Spleen (tissue), 11 donors: ENCODE measurements around the gene B9D1. TPM values are rescaled to one million over a fixed set of nuclear protein-coding genes. Genes with fewer than 3 reads are reported as not detected.
A peak's percentile ranks its signal among the peaks of the same experiment; 100 is the strongest.

Source experiments
- DNase-seq: peaks from one replicate; pipeline ENCODE4 v3.0.0-alpha.2; 2020
- H3K27ac ChIP-seq, 8 donors: fragments of 200-600 bp; sonication (generic) in 7 of 8; 1 replicate in 4 of 8; 2 replicates in 4 of 8; pipeline versions ENCODE4 v1.5.0 to v1.8.0; 2016 to 2021; ENCODE audit warnings: inconsistent platforms in 4 of 8, mild to moderate bottlenecking in 4 of 8, moderate library complexity in 1 of 8
- H3K27me3 ChIP-seq, 7 donors: fragments of 200-600 bp; sonication (generic) in 6 of 7; replicated peaks in 1 of 7; 1 replicate in 4 of 7; 2 replicates in 3 of 7; pipeline versions ENCODE4 v1.5.0 to v1.8.0; 2016 to 2021; ENCODE audit warnings: inconsistent platforms in 3 of 7, mild to moderate bottlenecking in 1 of 7
- H3K36me3 ChIP-seq, 6 donors: fragments of 200-600 bp; sonication (generic) in 5 of 6; 1 replicate in 4 of 6; 2 replicates in 2 of 6; pipeline versions ENCODE4 v1.5.0 to v1.8.0; 2016 to 2021; ENCODE audit warnings: inconsistent platforms in 2 of 6
- H3K4me1 ChIP-seq, 6 donors: fragments of 200-600 bp; sonication (generic) in 5 of 6; 1 replicate in 3 of 6; 2 replicates in 3 of 6; pipeline versions ENCODE4 v1.5.0 to v1.8.0; 2016 to 2021; ENCODE audit warnings: inconsistent platforms in 3 of 6
- H3K4me3 ChIP-seq, 8 donors: fragments of 200-600 bp; sonication (generic) in 7 of 8; 1 replicate in 4 of 8; 2 replicates in 4 of 8; pipeline versions ENCODE4 v1.5.0 to v1.8.0; 2016 to 2021; ENCODE audit warnings: inconsistent platforms in 4 of 8, mild to moderate bottlenecking in 4 of 8, moderate library complexity in 2 of 8
- H3K9me3 ChIP-seq, 8 donors: fragments of 200-600 bp; sonication (generic) in 7 of 8; 1 replicate in 4 of 8; 2 replicates in 4 of 8; pipeline versions ENCODE4 v1.5.0 to v1.8.0; 2016 to 2021; ENCODE audit warnings: inconsistent platforms in 4 of 8
- CTCF ChIP-seq, 11 experiments: fragments of 200-600 bp in 7 of 11; fragments of 450-650 bp in 4 of 11; sonication (generic) in 4 of 11; IDR thresholded peaks in 8 of 11; conservative IDR thresholded peaks in 3 of 11; 1 replicate in 7 of 11; 2 replicates in 4 of 11; pipeline versions ENCODE4 v1.4.0 to v1.8.0; 2016 to 2021; ENCODE audit warnings: antibody characterized with exemption in 11 of 11, inconsistent platforms in 4 of 11, mild to moderate bottlenecking in 1 of 11
- POLR2A ChIP-seq, 3 donors: fragments of 450-650 bp; IDR thresholded peaks; one replicate each; pipeline ENCODE4 v1.5.1; 2017; ENCODE audit warnings: antibody characterized with exemption in 3 of 3, mild to moderate bottlenecking in 1 of 3
- POLR2AphosphoS5 ChIP-seq, 3 donors: sonication (generic); formaldehyde crosslinking; IDR thresholded peaks; one replicate each; pipeline ENCODE4 v1.5.1; 2017; ENCODE audit warnings: antibody characterized with exemption in 3 of 3
- WGBS, 5 donors: extraction: QIAGEN DNeasy Blood & Tissue Kit in 3 of 5; methylation state at CpG; one replicate each; pipeline versions ENCODE4 v1.1.5 to v1.1.7; 2013 to 2018; 5-methylcytosine and 5-hydroxymethylcytosine counted together
- intact Hi-C: fragments of 100-400 bp; cut with DNase I; formaldehyde crosslinking; loops from one replicate; pipeline ENCODE4 v1.15.0; 2023; ENCODE audit warnings: low total_unique reads
- polyA plus RNA-seq, 3 donors: library from polyadenylated mRNA; stranded (reverse); fragments of 200-250 nt; gene quantifications; one replicate each; pipeline ENCODE4 v1.2.1, GENCODE V29; 2013
- total RNA-seq, 7 donors: library from RNA; depleted of rRNA in 3 of 7; stranded (reverse); fragments of >200 nt in 3 of 7; fragmentation: NEBNext Ultra II Directional in 4 of 7; extraction: Animal tissue kit (Norgen Biotek cat#: 25700) in 4 of 7; gene quantifications; one replicate each; pipeline versions ENCODE4 v1.1.0 to v1.2.1, GENCODE V29; 2016 to 2021
- donor health status: healthy with polysubstance abuse.
- donor health status: DM: no; HTN: no; CAD: no; lungs with moderate emphysema.
- donor health status: DM: no; HTN: no; CAD: no.
- donor health status: Bipolar disorder and iron deficiency.
- donor health status: healthy.
- donor health status: DM: no; HTN: no; CAD: no.
- donor health status: DM: yes; HTN: yes; CAD: no.

Gene B9D1
- total and polyA plus RNA-seq, 10 donors: 4.3 to 14.1 (median 7.3) TPM

GRCh38 chr17:19366637-19366972 lies 4.1 kb upstream of the B9D1 start:
- intact Hi-C loops: no loop called here
- Histone ChIP-seq H3K4me1 (peaks cover 22 to 46% (median 40%) of the 10 kb centered on the region in 6 donors), H3K27ac (no peak overlapping the region), H3K36me3 (no peaks in the 10 kb centered on the region), H3K9me3 (no peaks in the 10 kb centered on the region), H3K27me3 (peaks cover 0 to 7% (median 0%) of the 10 kb centered on the region in 7 donors), H3K4me3 (no peak overlapping the region)
- DNase-seq: peak; percentile 47
- WGBS, 5 donors: 83 to 95% (median 93%) methylated on average over 5 of the region's 5 CpGs
- TF ChIP-seq POLR2AphosphoS5 (IDR thresholded peaks at IDR 0.05) (no peak), CTCF (IDR thresholded peaks at IDR 0.05 in 8 of 11, conservative IDR thresholded peaks at IDR 0.05 in 3 of 11) (no peak), POLR2A (IDR thresholded peaks at IDR 0.05) (no peak)

- Histone ChIP-seq H3K27me3 (peaks cover 0 to 7% (median 0%) of the 10 kb centered on the region in 7 donors), H3K27ac (no peak overlapping the region), H3K4me3 (no peak overlapping the region), H3K4me1 (peaks cover 16 to 43% (median 36%) of the 10 kb centered on the region in 6 donors), H3K9me3 (no peaks in the 10 kb centered on the region), H3K36me3 (no peaks in the 10 kb centered on the region)
- WGBS, 5 donors: 87 to 93% (median 90%) methylated on average over 8 to 9 of the region's 9 CpGs
- peak; percentile 39 for DNase-seq
- TF ChIP-seq POLR2A (IDR thresholded peaks at IDR 0.05): no peak
- no peak for TF ChIP-seq POLR2AphosphoS5 (IDR thresholded peaks at IDR 0.05)
- TF ChIP-seq CTCF (IDR thresholded peaks at IDR 0.05 in 8 of 11, conservative IDR thresholded peaks at IDR 0.05 in 3 of 11): no peak
- intact Hi-C loops: no loop called here
Measured at GRCh38 chr17:19365833-19366636, 3.5 kb upstream of the B9D1 start.

GRCh38 chr17:19365499-19365817 lies 2.9 kb upstream of the B9D1 start:
- 85 to 96% (median 93%) methylated on average over 4 of the region's 4 CpGs for WGBS, 5 donors

More at GRCh38 chr17:19365499-19365817, 2.9 kb upstream of the B9D1 start:
- no peak for TF ChIP-seq POLR2A (IDR thresholded peaks at IDR 0.05)
- TF ChIP-seq CTCF (IDR thresholded peaks at IDR 0.05 in 8 of 11, conservative IDR thresholded peaks at IDR 0.05 in 3 of 11): no peak
- Histone ChIP-seq H3K4me1 (peaks cover 10 to 37% (median 31%) of the 10 kb centered on the region in 6 donors), H3K4me3 (no peak overlapping the region), H3K36me3 (no peaks in the 10 kb centered on the region), H3K27ac (no peak overlapping the region), H3K27me3 (peaks cover 0 to 7% (median 0%) of the 10 kb centered on the region in 7 donors), H3K9me3 (no peaks in the 10 kb centered on the region)
- intact Hi-C loops: no loop called here
- DNase-seq: no peak
